Progenitor cell of endocrine pancreas (in vitro differentiated cells): ENCODE data around the gene SCAMP3. TPM values are rescaled to one million over a fixed set of nuclear protein-coding genes. Genes with fewer than 3 reads are reported as not detected.
"Not testable (repeated sequence)": the region's sequence is repeated elsewhere in the genome, so short reads cannot be mapped to it uniquely, and the experiment has no call there.

Experiments
- DNase-seq: peaks from one replicate; pipeline ENCODE4 v3.0.0; 2021; ENCODE audit warnings: low spot score; ENCODE audit not compliant: unreplicated experiment
- H3K27ac Mint-ChIP-seq: 2 replicates; pipeline ENCODE4 v1.8.0; 2021; ENCODE audit warnings: mild to moderate bottlenecking, moderate library complexity, mixed read lengths
- H3K27me3 Mint-ChIP-seq: 2 replicates; pipeline ENCODE4 v1.8.0; 2021; ENCODE audit warnings: mixed read lengths
- H3K36me3 Mint-ChIP-seq: 2 replicates; pipeline ENCODE4 v1.8.0; 2022; ENCODE audit warnings: mixed read lengths; ENCODE audit not compliant: insufficient read depth
- H3K4me1 Mint-ChIP-seq: 2 replicates; pipeline ENCODE4 v1.8.0; 2021; ENCODE audit warnings: low read depth, mixed read lengths
- H3K4me3 Mint-ChIP-seq: 2 replicates; pipeline ENCODE4 v1.8.0; 2021; ENCODE audit warnings: low read depth, mild to moderate bottlenecking, moderate library complexity, mixed read lengths
- H3K9me3 Mint-ChIP-seq: 2 replicates; pipeline ENCODE4 v1.8.0; 2021; ENCODE audit warnings: low read depth, mixed read lengths
- total RNA-seq: library from RNA; stranded (reverse); gene quantifications from 2 replicates; pipeline ENCODE4 v1.2.1, GENCODE V29; 2021
- TF ChIP-seq, protein P1 (sequence below): fragments of 200-600 bp; sonication (generic); IDR thresholded peaks from one replicate; pipeline ENCODE4 v1.5.0; 2021; ENCODE audit warnings: antibody characterized with exemption, mild to moderate bottlenecking; ENCODE audit not compliant: unreplicated experiment

Gene SCAMP3
- total RNA-seq, 1 donor from 2014 or later = 53.1 TPM

DNA sequence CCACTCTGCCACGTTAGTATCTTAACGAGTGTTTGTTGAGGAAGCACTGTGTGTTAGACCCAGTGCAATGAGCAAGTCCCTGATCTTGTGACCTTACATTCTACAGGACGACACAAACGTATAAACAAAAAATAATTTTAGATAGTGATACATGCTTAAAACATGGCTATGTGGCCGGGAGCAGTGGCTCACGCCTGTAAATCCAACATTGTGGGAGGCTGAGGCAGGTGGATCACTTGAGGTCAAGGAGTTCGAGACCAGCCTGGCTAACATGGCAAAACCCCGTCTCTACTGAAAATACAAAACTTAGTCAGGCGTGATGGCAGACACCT, 34.1 kb downstream of the SCAMP3 start:
- Mint-ChIP-seq H3K27me3 (no peaks in the 10 kb centered on the region), H3K4me3 (peak overlapping the region; percentile 82), H3K9me3 (no peaks in the 10 kb centered on the region), H3K36me3 (no peaks in the 10 kb centered on the region), H3K4me1 (peaks cover 14% of the 10 kb centered on the region), H3K27ac (peak overlapping the region; percentile 97)
- no peak for DNase-seq
- TF ChIP-seq, protein P1, sequence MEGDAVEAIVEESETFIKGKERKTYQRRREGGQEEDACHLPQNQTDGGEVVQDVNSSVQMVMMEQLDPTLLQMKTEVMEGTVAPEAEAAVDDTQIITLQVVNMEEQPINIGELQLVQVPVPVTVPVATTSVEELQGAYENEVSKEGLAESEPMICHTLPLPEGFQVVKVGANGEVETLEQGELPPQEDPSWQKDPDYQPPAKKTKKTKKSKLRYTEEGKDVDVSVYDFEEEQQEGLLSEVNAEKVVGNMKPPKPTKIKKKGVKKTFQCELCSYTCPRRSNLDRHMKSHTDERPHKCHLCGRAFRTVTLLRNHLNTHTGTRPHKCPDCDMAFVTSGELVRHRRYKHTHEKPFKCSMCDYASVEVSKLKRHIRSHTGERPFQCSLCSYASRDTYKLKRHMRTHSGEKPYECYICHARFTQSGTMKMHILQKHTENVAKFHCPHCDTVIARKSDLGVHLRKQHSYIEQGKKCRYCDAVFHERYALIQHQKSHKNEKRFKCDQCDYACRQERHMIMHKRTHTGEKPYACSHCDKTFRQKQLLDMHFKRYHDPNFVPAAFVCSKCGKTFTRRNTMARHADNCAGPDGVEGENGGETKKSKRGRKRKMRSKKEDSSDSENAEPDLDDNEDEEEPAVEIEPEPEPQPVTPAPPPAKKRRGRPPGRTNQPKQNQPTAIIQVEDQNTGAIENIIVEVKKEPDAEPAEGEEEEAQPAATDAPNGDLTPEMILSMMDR = no peak

DNA sequence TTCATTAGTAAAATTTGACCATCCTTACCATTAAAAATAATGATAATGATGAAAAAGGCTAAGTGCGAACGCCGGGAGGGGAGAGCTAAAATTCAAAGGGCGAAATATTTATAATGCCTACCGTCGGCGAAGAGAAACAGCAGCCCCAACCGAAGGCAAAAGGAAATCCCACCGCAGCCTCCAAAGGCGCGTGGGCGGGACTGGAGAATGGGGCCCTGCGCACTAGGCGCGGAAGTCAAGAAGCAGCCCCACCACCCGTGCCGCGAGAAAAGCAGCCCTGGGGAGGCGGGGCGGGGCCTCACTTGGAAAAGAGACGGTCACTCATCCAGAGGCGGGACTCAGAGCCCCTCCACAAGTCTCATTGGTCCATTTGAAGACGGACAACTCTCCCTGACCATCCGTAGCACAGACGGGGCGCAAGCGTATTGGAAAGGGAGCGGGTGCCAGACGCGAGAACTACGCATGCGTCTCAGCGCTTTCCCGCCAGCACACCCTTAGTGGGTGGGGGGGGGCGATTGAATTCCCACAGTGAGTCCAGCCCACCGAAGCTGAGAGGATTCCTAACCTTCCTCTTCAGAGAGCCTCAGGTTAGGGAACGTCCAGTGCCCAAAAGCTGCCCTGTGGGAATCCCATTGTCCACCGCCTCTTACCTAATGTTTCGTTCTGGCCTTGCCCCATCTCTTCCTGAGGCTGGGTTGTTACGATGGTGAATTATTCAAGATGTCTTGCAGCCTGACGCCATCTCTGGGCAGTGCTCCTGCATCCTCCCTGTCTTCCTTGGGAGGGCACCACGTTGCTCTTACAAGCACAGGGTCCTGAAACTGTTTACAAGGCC, 34.7 kb downstream of the SCAMP3 start:
- Mint-ChIP-seq H3K9me3 (no peaks in the 10 kb centered on the region), H3K4me1 (peaks cover 14% of the 10 kb centered on the region), H3K36me3 (no peaks in the 10 kb centered on the region), H3K4me3 (peak overlapping the region; percentile 82), H3K27ac (peak overlapping the region; percentile 97), H3K27me3 (no peaks in the 10 kb centered on the region)
- DNase-seq = peak; percentile 95
- TF ChIP-seq, protein P1 = no peak

DNA sequence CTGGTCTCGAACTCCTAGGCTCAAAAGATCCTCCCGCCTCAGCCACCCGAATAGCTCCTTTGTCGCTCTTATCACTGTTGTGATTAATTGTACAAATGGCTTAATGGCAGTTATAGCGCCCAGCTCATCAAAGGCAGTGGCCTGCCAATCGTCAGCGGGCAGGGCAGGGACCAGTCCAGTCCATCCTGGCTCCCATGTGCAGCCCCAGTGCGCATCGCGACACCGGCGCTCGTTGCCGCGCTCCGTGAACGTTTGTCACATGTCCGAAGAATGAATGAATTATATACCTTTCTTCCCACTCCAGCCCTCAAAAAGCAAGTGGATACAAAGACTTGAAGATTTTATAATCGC, 35.3 kb downstream of the SCAMP3 start:
- H3K36me3 Mint-ChIP-seq = no peaks in the 10 kb centered on the region
- DNase-seq = peak; percentile 43
- TF ChIP-seq, protein P1 = no peak
- no peaks in the 10 kb centered on the region for H3K9me3 Mint-ChIP-seq
- H3K27me3 Mint-ChIP-seq = no peaks in the 10 kb centered on the region
- peak overlapping the region; percentile 97 for H3K27ac Mint-ChIP-seq
- peaks cover 14% of the 10 kb centered on the region for H3K4me1 Mint-ChIP-seq
- H3K4me3 Mint-ChIP-seq = peak overlapping the region; percentile 82

DNA sequence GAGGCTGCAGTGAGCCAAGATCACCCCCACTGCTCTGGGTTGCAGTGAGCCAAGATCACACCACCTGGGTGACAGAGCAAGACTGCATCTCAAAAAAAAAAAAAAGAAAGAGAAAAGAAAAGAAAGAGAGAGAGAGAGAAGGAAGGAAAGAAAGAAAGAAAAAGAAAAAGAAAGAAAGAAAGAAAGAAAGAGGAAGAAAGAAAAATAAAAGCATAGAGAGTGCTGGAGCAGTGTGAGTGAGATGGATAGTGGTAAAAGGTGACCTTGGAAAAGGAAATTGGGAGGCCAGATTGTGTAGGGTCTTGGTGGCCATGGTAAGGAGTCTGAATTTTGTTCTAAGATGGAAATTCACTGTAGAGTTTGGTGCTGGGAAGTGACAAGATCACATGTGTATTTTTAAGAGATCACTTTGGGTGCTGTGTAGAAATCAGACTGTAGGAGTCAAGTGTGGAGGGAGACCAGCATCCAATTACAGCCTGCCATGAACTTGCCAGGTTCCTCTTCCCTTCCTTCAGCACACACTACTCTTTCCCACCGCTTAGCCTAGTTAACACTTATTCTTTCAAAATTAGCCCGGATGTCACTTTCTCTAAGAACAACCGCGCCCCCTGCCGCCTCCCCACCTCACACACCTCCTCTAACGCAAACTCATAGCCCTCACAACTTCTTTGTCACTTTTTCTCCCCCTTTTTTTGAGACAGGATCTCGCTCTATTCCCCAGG, 35.8 kb downstream of the SCAMP3 start:
- peaks cover 14% of the 10 kb centered on the region for H3K4me1 Mint-ChIP-seq
- no peak for DNase-seq

DNA sequence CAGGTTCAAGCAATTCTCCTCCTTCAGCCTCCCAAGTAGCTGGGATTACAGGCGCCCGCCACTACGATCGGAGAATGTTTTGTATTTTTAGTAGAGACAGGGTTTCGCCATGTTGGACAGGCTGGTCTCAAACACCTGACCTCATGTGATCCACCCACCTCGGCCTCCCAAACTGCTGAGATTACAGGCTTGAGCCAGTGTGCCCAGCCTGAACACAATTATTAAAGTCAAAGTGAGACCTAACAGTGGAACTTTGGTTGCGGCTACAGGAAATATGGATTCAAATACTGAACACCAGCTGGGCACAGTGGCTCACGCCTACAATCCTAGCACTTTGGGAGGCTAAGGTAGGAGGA, 36.8 kb downstream of the SCAMP3 start:
- H3K27ac Mint-ChIP-seq, H3K9me3 Mint-ChIP-seq, H3K36me3 Mint-ChIP-seq, DNase-seq, H3K27me3 Mint-ChIP-seq: not testable (repeated sequence)
- H3K4me3 Mint-ChIP-seq = peak overlapping the region; percentile 82
- H3K4me1 Mint-ChIP-seq = peaks cover 14% of the 10 kb centered on the region

More for the DNA sequence above, 35.8 kb downstream of the SCAMP3 start:
- TF ChIP-seq, protein P1 = peak; percentile 37
- peak overlapping the region; percentile 97 for H3K27ac Mint-ChIP-seq
- no peaks in the 10 kb centered on the region for H3K36me3 Mint-ChIP-seq
- H3K9me3 Mint-ChIP-seq = no peaks in the 10 kb centered on the region
- H3K27me3 Mint-ChIP-seq = no peaks in the 10 kb centered on the region
- H3K4me3 Mint-ChIP-seq = peak overlapping the region; percentile 82
